Chondrocyte (in vitro differentiated cells): ENCODE results near the gene ACOXL. TPM values are rescaled to one million over a fixed set of nuclear protein-coding genes. Genes with fewer than 3 reads are reported as not detected.

Experiments used
- DNase-seq: peaks from one replicate; pipeline ENCODE4 v3.0.0; 2021; ENCODE audit warnings: mixed read lengths, low spot score
- H3K27ac Mint-ChIP-seq: one replicate; pipeline ENCODE4 v1.8.0; 2021; ENCODE audit warnings: mild to moderate bottlenecking, moderate library complexity, mixed read lengths; ENCODE audit not compliant: unreplicated experiment
- H3K27me3 Mint-ChIP-seq: 2 replicates; pipeline ENCODE4 v1.8.0; 2021; ENCODE audit warnings: low read depth, mixed read lengths
- H3K36me3 Mint-ChIP-seq: 2 replicates; pipeline ENCODE4 v1.8.0; 2021; ENCODE audit warnings: low read depth, mixed read lengths
- H3K4me1 Mint-ChIP-seq: 2 replicates; pipeline ENCODE4 v1.8.0; 2021; ENCODE audit warnings: low read depth, mild to moderate bottlenecking, mixed read lengths
- H3K4me3 Mint-ChIP-seq: one replicate; pipeline ENCODE4 v1.8.0; 2021; ENCODE audit warnings: mild to moderate bottlenecking, moderate library complexity, mixed read lengths; ENCODE audit not compliant: unreplicated experiment
- H3K9me3 Mint-ChIP-seq: 2 replicates; pipeline ENCODE4 v1.8.0; 2021; ENCODE audit warnings: low read depth, mixed read lengths
- total RNA-seq: library from RNA; stranded (reverse); gene quantifications from 3 replicates; pipeline ENCODE4 v1.2.1, GENCODE V29; 2021
- TF ChIP-seq, protein P1 (sequence below): fragments of 200-600 bp; sonication (generic); IDR thresholded peaks from 2 replicates; pipeline ENCODE4 v1.5.0; 2021; ENCODE audit warnings: antibody characterized with exemption, mild to moderate bottlenecking, moderate library complexity

Gene ACOXL
- total RNA-seq, 1 donor from 2014 or later, result not detected

DNA sequence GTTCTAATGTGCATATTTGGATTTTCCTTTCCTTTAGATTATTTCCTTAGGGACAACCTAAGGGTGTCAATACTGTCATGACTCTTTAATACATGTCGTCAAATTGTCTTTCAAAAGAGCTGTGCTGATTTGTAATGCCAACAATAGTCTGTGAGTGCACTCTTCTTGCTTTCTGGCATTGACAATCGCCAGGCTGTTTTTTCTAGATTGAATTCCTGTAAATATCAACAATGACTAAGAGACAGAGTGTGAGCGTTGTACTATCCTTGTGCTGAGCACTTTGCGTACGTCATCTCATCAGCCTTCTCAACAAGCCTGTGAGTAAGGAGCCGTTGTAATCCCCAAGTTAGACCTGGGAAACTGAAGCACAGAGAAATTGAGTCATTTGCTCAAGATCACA, 96.0 kb downstream of the ACOXL start:
- Mint-ChIP-seq H3K4me1 (no peaks in the 10 kb centered on the region), H3K9me3 (peaks cover 19% of the 10 kb centered on the region), H3K4me3 (no peak overlapping the region), H3K27ac (no peak overlapping the region), H3K27me3 (peaks cover 37% of the 10 kb centered on the region), H3K36me3 (peaks cover 3% of the 10 kb centered on the region)
- TF ChIP-seq, protein P1, sequence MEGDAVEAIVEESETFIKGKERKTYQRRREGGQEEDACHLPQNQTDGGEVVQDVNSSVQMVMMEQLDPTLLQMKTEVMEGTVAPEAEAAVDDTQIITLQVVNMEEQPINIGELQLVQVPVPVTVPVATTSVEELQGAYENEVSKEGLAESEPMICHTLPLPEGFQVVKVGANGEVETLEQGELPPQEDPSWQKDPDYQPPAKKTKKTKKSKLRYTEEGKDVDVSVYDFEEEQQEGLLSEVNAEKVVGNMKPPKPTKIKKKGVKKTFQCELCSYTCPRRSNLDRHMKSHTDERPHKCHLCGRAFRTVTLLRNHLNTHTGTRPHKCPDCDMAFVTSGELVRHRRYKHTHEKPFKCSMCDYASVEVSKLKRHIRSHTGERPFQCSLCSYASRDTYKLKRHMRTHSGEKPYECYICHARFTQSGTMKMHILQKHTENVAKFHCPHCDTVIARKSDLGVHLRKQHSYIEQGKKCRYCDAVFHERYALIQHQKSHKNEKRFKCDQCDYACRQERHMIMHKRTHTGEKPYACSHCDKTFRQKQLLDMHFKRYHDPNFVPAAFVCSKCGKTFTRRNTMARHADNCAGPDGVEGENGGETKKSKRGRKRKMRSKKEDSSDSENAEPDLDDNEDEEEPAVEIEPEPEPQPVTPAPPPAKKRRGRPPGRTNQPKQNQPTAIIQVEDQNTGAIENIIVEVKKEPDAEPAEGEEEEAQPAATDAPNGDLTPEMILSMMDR, result no peak
- DNase-seq, result no peak

DNA sequence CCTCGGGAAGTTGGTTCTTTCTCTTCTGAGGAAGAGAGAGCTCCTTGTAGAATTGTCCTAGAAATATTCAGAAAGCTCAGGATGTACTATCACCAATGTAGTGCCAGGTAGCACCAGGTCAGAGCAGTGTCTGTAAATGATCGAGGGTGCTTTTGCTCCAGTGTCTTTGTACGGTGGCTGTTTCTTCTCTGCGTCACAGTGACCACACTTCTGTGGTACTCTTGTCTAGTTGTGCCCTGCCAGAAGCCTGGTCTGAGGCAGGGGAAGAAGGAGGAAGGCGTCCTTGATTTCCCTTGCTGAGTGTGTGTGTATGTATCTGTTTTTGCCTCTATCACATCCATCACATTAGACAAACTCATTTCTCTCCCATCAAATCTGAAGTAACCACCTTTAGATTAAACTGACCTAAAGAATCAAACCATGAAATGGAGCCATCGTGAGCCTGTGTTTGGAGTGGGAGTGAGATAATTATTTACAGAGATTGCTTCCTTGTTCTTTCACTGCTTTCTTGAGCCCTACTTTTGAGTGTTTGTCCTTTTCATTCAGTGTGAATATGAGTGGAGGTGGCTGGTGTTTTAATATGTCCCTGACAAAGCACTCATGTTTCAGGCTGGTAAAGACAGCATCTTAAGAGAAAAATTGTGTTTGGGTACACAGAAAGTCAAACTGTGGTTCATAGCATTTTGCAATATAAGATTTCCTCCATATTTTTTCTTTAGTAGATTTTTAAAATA, 97.2 kb downstream of the ACOXL start:
- H3K9me3 Mint-ChIP-seq, result peaks cover 8% of the 10 kb centered on the region
- H3K27me3 Mint-ChIP-seq, result peaks cover 47% of the 10 kb centered on the region
- no peak overlapping the region for H3K4me3 Mint-ChIP-seq
- H3K27ac Mint-ChIP-seq, result no peak overlapping the region
- TF ChIP-seq, protein P1, result no peak
- H3K36me3 Mint-ChIP-seq, result no peaks in the 10 kb centered on the region
- no peak for DNase-seq
- no peaks in the 10 kb centered on the region for H3K4me1 Mint-ChIP-seq

DNA sequence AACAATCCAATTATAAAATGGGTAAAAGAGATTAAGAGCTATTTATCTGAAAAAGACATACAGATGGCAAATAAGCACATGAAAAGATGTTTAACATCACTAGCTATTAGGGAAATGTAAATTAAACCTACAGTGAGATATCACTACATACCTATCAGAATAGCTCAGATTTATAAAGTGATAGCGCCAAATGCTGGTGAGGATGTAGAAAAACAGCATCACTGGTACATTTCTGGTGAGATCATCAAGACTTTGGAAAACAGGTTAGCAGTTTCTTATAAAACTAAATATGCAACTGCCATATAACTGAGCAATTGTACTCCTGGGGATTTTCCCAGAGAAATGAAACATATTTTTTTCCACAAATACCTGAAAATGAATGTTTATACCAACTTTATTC, 100.4 kb downstream of the ACOXL start:
- peaks cover 40% of the 10 kb centered on the region for H3K27me3 Mint-ChIP-seq
- H3K4me1 Mint-ChIP-seq, result no peaks in the 10 kb centered on the region
- no peaks in the 10 kb centered on the region for H3K36me3 Mint-ChIP-seq
- H3K27ac Mint-ChIP-seq, result no peak overlapping the region
- DNase-seq, result no peak
- no peaks in the 10 kb centered on the region for H3K9me3 Mint-ChIP-seq
- TF ChIP-seq, protein P1, result no peak
- H3K4me3 Mint-ChIP-seq, result no peak overlapping the region

DNA sequence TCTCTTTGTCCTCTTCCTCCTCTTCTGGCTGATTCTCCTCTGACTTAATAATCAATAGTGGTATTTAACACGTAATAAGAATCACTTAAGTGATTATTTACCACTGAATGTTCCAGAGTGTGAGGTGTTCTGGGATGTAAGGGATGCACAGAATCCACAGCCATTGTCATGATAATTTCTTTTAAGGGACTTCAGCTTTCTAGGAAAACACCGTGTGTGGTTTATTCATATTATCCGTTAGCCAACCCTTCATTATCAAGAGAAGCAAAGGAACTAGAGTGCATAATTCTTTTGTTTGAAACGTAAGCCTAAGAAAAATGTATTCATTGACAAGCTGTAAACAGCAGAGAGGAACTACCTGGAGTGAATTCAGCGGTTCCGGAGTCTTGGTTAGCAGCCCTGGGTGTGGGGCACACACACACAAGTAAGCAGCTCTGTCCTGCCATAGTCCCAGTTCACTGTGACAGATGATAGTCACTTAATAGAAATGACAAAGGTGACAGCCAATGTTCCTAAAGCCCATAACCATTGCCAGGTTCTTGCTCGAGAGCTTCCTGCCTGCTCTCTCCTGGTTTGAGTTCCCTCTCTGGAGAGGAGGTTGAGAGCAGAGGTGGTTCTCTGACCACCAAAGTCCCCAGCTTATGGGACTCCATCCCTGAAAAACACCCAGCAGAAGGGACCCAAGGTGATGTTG, 101.9 kb downstream of the ACOXL start:
- Mint-ChIP-seq H3K4me3 (no peak overlapping the region), H3K4me1 (no peaks in the 10 kb centered on the region), H3K9me3 (no peaks in the 10 kb centered on the region), H3K36me3 (no peaks in the 10 kb centered on the region), H3K27ac (no peak overlapping the region), H3K27me3 (peaks cover 33% of the 10 kb centered on the region)
- DNase-seq, result no peak
- TF ChIP-seq, protein P1, result no peak

DNA sequence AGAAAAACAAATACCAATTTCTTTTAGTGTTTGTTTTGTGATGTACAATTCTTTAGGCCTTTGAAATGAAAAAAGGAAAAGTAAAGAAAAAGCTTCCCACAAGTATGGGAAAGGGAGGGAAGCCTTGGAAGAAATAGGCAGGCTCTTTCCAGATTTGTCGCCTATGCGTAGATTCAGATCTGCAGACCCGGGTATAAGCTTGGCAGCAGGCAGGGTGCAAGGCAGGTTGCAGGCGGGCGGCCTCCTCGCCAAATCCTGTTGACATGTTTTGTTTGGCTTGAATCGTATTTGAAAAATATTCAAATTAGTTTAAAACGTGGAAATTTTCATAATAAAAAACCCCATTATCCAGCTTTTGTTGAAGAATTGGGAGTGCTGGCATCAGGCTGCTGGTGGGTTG, 104.3 kb downstream of the ACOXL start:
- H3K27me3 Mint-ChIP-seq, result peaks cover 34% of the 10 kb centered on the region
- no peak overlapping the region for H3K4me3 Mint-ChIP-seq
- H3K4me1 Mint-ChIP-seq, result no peaks in the 10 kb centered on the region
- TF ChIP-seq, protein P1, result no peak
- no peaks in the 10 kb centered on the region for H3K36me3 Mint-ChIP-seq
- DNase-seq, result no peak
- no peaks in the 10 kb centered on the region for H3K9me3 Mint-ChIP-seq
- H3K27ac Mint-ChIP-seq, result no peak overlapping the region
